HepG2 (cell line): Measurements from ENCODE around the gene PDE4C. TPM values are rescaled to one million over a fixed set of nuclear protein-coding genes. Genes with fewer than 3 reads are reported as not detected.

Experiments
- AKAP8 ChIP-seq: sonication (generic); formaldehyde crosslinking; IDR thresholded peaks from 2 replicates; pipeline ENCODE4 v1.5.1; 2020; ENCODE audit warnings: mild to moderate bottlenecking, missing genetic modification reagents
- FOXO1 ChIP-seq: sonication (generic); formaldehyde crosslinking; IDR thresholded peaks from 2 replicates; pipeline ENCODE4 v1.4.0; 2020; ENCODE audit warnings: missing genetic modification reagents
- KAT7 ChIP-seq: IDR thresholded peaks from 2 replicates; pipeline ENCODE4 v1.6.1; 2018; ENCODE audit warnings: borderline replicate concordance, missing compliant biosample characterization
- KLF6 ChIP-seq: IDR thresholded peaks from 2 replicates; pipeline ENCODE4 v1.8.0; 2016; ENCODE audit warnings: missing biosample characterization, missing genetic modification reagents
- NFATC3 ChIP-seq: sonication (generic); formaldehyde crosslinking; IDR thresholded peaks from 2 replicates; pipeline ENCODE4 v1.5.1; 2020; ENCODE audit warnings: mild to moderate bottlenecking, missing genetic modification reagents
- PAWR ChIP-seq: sonication (generic); formaldehyde crosslinking; IDR thresholded peaks from 2 replicates; pipeline ENCODE4 v1.4.0; 2020; ENCODE audit warnings: missing genetic modification reagents, mild to moderate bottlenecking, borderline replicate concordance
- POLR2AphosphoS2 ChIP-seq: IDR thresholded peaks from 2 replicates; pipeline ENCODE4 v1.6.1; 2011; ENCODE audit warnings: low read depth, low read length, improper control_type of control experiment
- RAD21 ChIP-seq: fragments of 450-650 bp; formaldehyde crosslinking; IDR thresholded peaks from 2 replicates; pipeline ENCODE4 v1.5.0; 2020; ENCODE audit warnings: mild to moderate bottlenecking
- SMAD3 ChIP-seq: sonication (generic); formaldehyde crosslinking; IDR thresholded peaks from 2 replicates; pipeline ENCODE4 v1.4.0; 2020; ENCODE audit warnings: missing genetic modification reagents
- SMAD9 ChIP-seq: sonication (generic); formaldehyde crosslinking; IDR thresholded peaks from 2 replicates; pipeline ENCODE4 v1.5.1; 2020; ENCODE audit warnings: mild to moderate bottlenecking, missing genetic modification reagents
- TAF15 ChIP-seq: fragments of 200-400 bp; formaldehyde crosslinking; IDR thresholded peaks from one replicate; pipeline ENCODE4 v1.6.1; 2018; ENCODE audit warnings: mild to moderate bottlenecking, low read depth, low read length; ENCODE audit not compliant: poor library complexity, severe bottlenecking
- ZBTB38 ChIP-seq: sonication (generic); formaldehyde crosslinking; IDR thresholded peaks from 2 replicates; pipeline ENCODE4 v1.5.1; 2020; ENCODE audit warnings: mild to moderate bottlenecking, missing genetic modification reagents
- ZBTB8A ChIP-seq: sonication (generic); formaldehyde crosslinking; IDR thresholded peaks from 2 replicates; pipeline ENCODE4 v1.4.0; 2020; ENCODE audit warnings: mild to moderate bottlenecking, low read depth, missing genetic modification reagents, borderline replicate concordance
- ZKSCAN5 ChIP-seq: sonication (generic); formaldehyde crosslinking; IDR thresholded peaks from 2 replicates; pipeline ENCODE4 v1.5.1; 2020; ENCODE audit warnings: mild to moderate bottlenecking, missing genetic modification reagents
- ZNF276 ChIP-seq: sonication (generic); formaldehyde crosslinking; IDR thresholded peaks from 2 replicates; pipeline ENCODE4 v1.4.0; 2020; ENCODE audit warnings: mild to moderate bottlenecking, low read depth, missing genetic modification reagents
- ZNF280D ChIP-seq: sonication (generic); formaldehyde crosslinking; IDR thresholded peaks from 2 replicates; pipeline ENCODE4 v1.5.1; 2020; ENCODE audit warnings: mild to moderate bottlenecking, missing genetic modification reagents
- ZNF496 ChIP-seq: sonication (generic); formaldehyde crosslinking; IDR thresholded peaks from 2 replicates; pipeline ENCODE4 v1.8.1; 2023; ENCODE audit warnings: mild to moderate bottlenecking, moderate library complexity, missing genetic modification reagents; ENCODE audit not compliant: insufficient replicate concordance
- ZNF510 ChIP-seq: sonication (generic); formaldehyde crosslinking; IDR thresholded peaks from 2 replicates; pipeline ENCODE4 v1.4.0; 2020; ENCODE audit warnings: low read depth, mild to moderate bottlenecking, missing genetic modification reagents
- ZNF768 ChIP-seq: sonication (generic); formaldehyde crosslinking; IDR thresholded peaks from 2 replicates; pipeline ENCODE4 v1.4.0; 2020; ENCODE audit warnings: missing genetic modification reagents
- ZNF782 ChIP-seq: sonication (generic); formaldehyde crosslinking; IDR thresholded peaks from 2 replicates; pipeline ENCODE4 v1.4.0; 2020; ENCODE audit warnings: missing genetic modification reagents, mild to moderate bottlenecking, borderline replicate concordance
- ZNF792 ChIP-seq: IDR thresholded peaks from 2 replicates; pipeline ENCODE4 v1.6.1; 2016
- polyA plus RNA-seq, 8 experiments: library from polyadenylated mRNA; depleted of rRNA in 3 of 8; stranded (reverse) in 7 of 8; unstranded in 1 of 8; fragments of >200 nt; fragmentation: Illumina TruSeq in 4 of 8; extraction: Trizol in 4 of 8; gene quantifications; 2 replicates each; pipeline versions ENCODE4 v1.2.1 to v1.2.3, GENCODE V29; 2011 to 2016; ENCODE audit warnings: low read depth in 4 of 8, missing spikeins in 1 of 8, mixed read lengths in 1 of 8; ENCODE audit not compliant: insufficient read depth in 1 of 8
- total RNA-seq, 5 experiments: library from RNA; depleted of rRNA; stranded (reverse); fragments of >200 nt; fragmentation: Illumina TruSeq; extraction: Trizol; gene quantifications; 2 replicates each; pipeline ENCODE4 v1.2.3, GENCODE V29; 2016; ENCODE audit warnings: low read depth in 1 of 5
- TF ChIP-seq, protein P1 (sequence below): sonication (generic); formaldehyde crosslinking; IDR thresholded peaks from 2 replicates; pipeline ENCODE4 v1.4.0; 2020; ENCODE audit warnings: missing genetic modification reagents
- TF ChIP-seq, protein P2 (sequence below): sonication (generic); formaldehyde crosslinking; IDR thresholded peaks from 2 replicates; pipeline ENCODE4 v1.8.0; 2022; ENCODE audit warnings: missing genetic modification reagents, mild to moderate bottlenecking, borderline replicate concordance

PDE4C gene
- total and polyA plus RNA-seq, 2 of the 13 experiments (the other 11 are each of a cell fraction or from before 2014, with no cell fraction given): 1.4 to 14.0 TPM

DNA sequence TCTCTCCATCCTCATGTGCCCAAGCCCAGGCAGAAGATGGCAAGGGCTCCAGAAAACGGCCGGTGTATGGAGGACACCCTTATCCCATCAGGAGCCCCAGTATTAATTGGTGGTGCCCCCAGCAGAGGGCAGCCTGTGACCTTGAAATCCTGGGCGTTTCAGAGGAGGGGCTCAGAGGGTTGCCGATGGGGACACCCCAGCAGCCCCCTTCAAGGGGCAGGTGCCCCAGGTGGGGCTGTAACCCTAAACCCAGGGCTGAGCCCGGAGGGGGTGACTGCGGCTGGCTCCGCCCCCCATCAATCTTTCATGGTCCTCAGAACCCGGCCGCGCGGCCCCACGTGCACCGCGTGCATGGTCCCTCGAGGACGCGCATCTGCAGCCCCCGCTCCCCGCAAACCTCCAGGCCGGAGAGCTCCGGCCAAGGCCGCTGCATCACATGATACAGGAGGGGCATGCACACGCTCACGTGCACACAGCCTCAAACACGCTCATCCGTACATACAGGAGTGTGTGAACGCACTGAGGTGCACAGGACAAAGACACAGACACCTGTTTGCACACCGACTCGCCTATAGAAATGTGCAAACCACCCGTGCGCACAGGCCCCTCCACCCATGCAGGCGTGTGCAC, 23.3 kb downstream of the PDE4C start (continued):
- TF ChIP-seq ZNF496 (CRISPR knock-in tag) (no peak), ZKSCAN5 (no peak), ZBTB8A (no peak), AKAP8 (CRISPR knock-in tag) (no peak), ZNF768 (no peak), ZNF280D (CRISPR knock-in tag) (no peak), ZNF510 (CRISPR knock-in tag) (no peak), SMAD9 (CRISPR knock-in tag) (no peak), POLR2AphosphoS2 (no peak), TAF15 (no peak), KAT7 (CRISPR knock-in tag) (no peak), SMAD3 (CRISPR knock-in tag) (no peak), PAWR (CRISPR knock-in tag) (no peak), FOXO1 (CRISPR knock-in tag) (no peak), ZNF792 (CRISPR knock-in tag) (no peak), NFATC3 (CRISPR knock-in tag) (no peak), KLF6 (CRISPR knock-in tag) (no peak), RAD21 (0 out of 2 replicates have a peak, but pooled peaks have one; percentile 33), ZBTB38 (peak; percentile 67; the same call in 1 of the 2 replicates), ZNF782 (CRISPR knock-in tag) (no peak), ZNF276 (CRISPR knock-in tag) (no peak)
- TF ChIP-seq, protein P1, sequence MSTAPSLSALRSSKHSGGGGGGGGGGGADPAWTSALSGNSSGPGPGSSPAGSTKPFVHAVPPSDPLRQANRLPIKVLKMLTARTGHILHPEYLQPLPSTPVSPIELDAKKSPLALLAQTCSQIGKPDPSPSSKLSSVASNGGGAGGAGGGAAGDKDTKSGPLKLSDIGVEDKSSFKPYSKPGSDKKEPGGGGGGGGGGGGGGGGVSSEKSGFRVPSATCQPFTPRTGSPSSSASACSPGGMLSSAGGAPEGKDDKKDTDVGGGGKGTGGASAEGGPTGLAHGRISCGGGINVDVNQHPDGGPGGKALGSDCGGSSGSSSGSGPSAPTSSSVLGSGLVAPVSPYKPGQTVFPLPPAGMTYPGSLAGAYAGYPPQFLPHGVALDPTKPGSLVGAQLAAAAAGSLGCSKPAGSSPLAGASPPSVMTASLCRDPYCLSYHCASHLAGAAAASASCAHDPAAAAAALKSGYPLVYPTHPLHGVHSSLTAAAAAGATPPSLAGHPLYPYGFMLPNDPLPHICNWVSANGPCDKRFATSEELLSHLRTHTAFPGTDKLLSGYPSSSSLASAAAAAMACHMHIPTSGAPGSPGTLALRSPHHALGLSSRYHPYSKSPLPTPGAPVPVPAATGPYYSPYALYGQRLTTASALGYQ (CRISPR knock-in tag): no peak
- TF ChIP-seq, protein P2, sequence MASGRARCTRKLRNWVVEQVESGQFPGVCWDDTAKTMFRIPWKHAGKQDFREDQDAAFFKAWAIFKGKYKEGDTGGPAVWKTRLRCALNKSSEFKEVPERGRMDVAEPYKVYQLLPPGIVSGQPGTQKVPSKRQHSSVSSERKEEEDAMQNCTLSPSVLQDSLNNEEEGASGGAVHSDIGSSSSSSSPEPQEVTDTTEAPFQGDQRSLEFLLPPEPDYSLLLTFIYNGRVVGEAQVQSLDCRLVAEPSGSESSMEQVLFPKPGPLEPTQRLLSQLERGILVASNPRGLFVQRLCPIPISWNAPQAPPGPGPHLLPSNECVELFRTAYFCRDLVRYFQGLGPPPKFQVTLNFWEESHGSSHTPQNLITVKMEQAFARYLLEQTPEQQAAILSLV: 0 out of 2 replicates have a peak, but pooled peaks have one; percentile 8
